IMR-90 (cell line): ENCODE data around the gene LTN1. TPM values are rescaled to one million over a fixed set of nuclear protein-coding genes. Genes with fewer than 3 reads are reported as not detected.

ENCODE experiments used
- ATAC-seq: fragments of 200-7000 bp; cut with Tn5 transposase; 2 replicates; pipeline ENCODE4 v1.9.1; 2020; ENCODE audit warnings: low read depth, mild to moderate bottlenecking, moderate library complexity
- BruUV-seq: library from RNA; stranded (reverse); fragments of 400-500 nt; replicated peaks from 2 replicates; lab custom pipeline; 2021; lab: Mats Ljungman, UMichigan
- CTCF ChIA-PET: fragments of 300-600 bp; formaldehyde crosslinking; extraction: SDS; loops from one replicate; lab custom pipeline; 2021; ENCODE audit warnings: antibody characterized with exemption; lab: Yijun Ruan, JAX
- POLR2A ChIA-PET: fragments of 300-600 bp; sonication (Branson Sonifier 250); formaldehyde crosslinking; loops from one replicate; lab custom pipeline; 2022; ENCODE audit warnings: antibody characterized with exemption; ENCODE audit not compliant: unreplicated experiment; lab: Charles Lee
- DNase-seq: peaks from one replicate; pipeline ENCODE4 v3.0.0; 2013
- H2AFZ ChIP-seq: replicated peaks from 2 replicates; pipeline ENCODE3; 2013; ENCODE audit warnings: low read length, mild to moderate bottlenecking; ENCODE audit not compliant: poor library complexity
- H2AK5ac ChIP-seq: 2 replicates; pipeline ENCODE4 v1.6.1; 2013; ENCODE audit warnings: low read depth, low read length, inconsistent platforms
- H2AK9ac ChIP-seq: replicated peaks from 2 replicates; pipeline ENCODE3; 2013; ENCODE audit warnings: mild to moderate bottlenecking, low read depth, low read length, moderate library complexity; ENCODE audit not compliant: poor library complexity
- H2BK120ac ChIP-seq: 2 replicates; pipeline ENCODE4 v1.6.1; 2013; ENCODE audit warnings: low read depth, low read length, inconsistent platforms
- H2BK15ac ChIP-seq: 3 replicates; pipeline ENCODE4 v1.6.1; 2013; ENCODE audit warnings: low read depth, low read length, inconsistent platforms
- H2BK20ac ChIP-seq: 2 replicates; pipeline ENCODE4 v1.6.1; 2013; ENCODE audit warnings: low read depth, mild to moderate bottlenecking, inconsistent platforms, low read length, moderate library complexity
- H2BK5ac ChIP-seq: 2 replicates; pipeline ENCODE4 v1.6.1; 2013; ENCODE audit warnings: mild to moderate bottlenecking, low read depth, low read length, inconsistent platforms; ENCODE audit not compliant: poor library complexity, severe bottlenecking
- H3K14ac ChIP-seq: replicated peaks from 2 replicates; pipeline ENCODE4 v1.6.1; 2013; ENCODE audit warnings: low read depth, low read length, inconsistent platforms
- H3K18ac ChIP-seq: 2 replicates; pipeline ENCODE4 v1.6.1; 2013; ENCODE audit warnings: low read depth, low read length, control low read depth
- H3K23ac ChIP-seq: 2 replicates; pipeline ENCODE4 v1.6.1; 2013; ENCODE audit warnings: low read depth, low read length, inconsistent platforms
- H3K27ac ChIP-seq: 2 replicates; pipeline ENCODE4 v1.5.1; 2013; ENCODE audit warnings: mild to moderate bottlenecking, control low read depth, low read length; ENCODE audit not compliant: insufficient read depth
- H3K27me3 ChIP-seq: 2 replicates; pipeline ENCODE4 v1.6.1; 2013; ENCODE audit warnings: low read length; ENCODE audit not compliant: control insufficient read depth, insufficient read depth
- H3K36me3 ChIP-seq: 2 replicates; pipeline ENCODE4 v1.6.1; 2013; ENCODE audit warnings: low read length, mixed read lengths; ENCODE audit not compliant: control insufficient read depth, insufficient read depth
- H3K4ac ChIP-seq: 2 replicates; pipeline ENCODE4 v1.6.1; 2013; ENCODE audit warnings: low read depth, low read length, inconsistent platforms
- H3K4me1 ChIP-seq: 2 replicates; pipeline ENCODE4 v1.6.1; 2013; ENCODE audit warnings: low read length, mixed read lengths; ENCODE audit not compliant: control insufficient read depth, insufficient read depth
- H3K4me2 ChIP-seq: 2 replicates; pipeline ENCODE4 v1.6.1; 2013; ENCODE audit warnings: low read depth, mild to moderate bottlenecking, control low read depth, low read length, moderate library complexity
- H3K4me3 ChIP-seq: 2 replicates; pipeline ENCODE4 v1.5.1; 2013; ENCODE audit warnings: low read depth, mild to moderate bottlenecking, control low read depth, low read length, moderate library complexity; ENCODE audit not compliant: insufficient read depth
- H3K56ac ChIP-seq: 2 replicates; pipeline ENCODE4 v1.6.1; 2013; ENCODE audit warnings: low read length, inconsistent platforms; ENCODE audit not compliant: insufficient read depth; ENCODE audit errors: extremely low read depth
- H3K79me1 ChIP-seq, 2 experiments: 2 replicates each; pipeline ENCODE4 v1.6.1; 2013; ENCODE audit warnings: low read length in 2 of 2, inconsistent platforms in 1 of 2, low read depth in 1 of 2
- H3K9ac ChIP-seq: 2 replicates; pipeline ENCODE4 v1.6.1; 2013; ENCODE audit warnings: low read depth, low read length, control low read depth
- H3K9me1 ChIP-seq: 2 replicates; pipeline ENCODE4 v1.6.1; 2013; ENCODE audit warnings: low read length, inconsistent platforms; ENCODE audit not compliant: insufficient read depth
- H3K9me3 ChIP-seq: 2 replicates; pipeline ENCODE4 v1.6.1; 2013; ENCODE audit warnings: low read length; ENCODE audit not compliant: control insufficient read depth, insufficient read depth
- H4K20me1 ChIP-seq: 2 replicates; pipeline ENCODE4 v1.6.1; 2013; ENCODE audit warnings: low read length, inconsistent platforms; ENCODE audit not compliant: insufficient read depth
- H4K5ac ChIP-seq: 2 replicates; pipeline ENCODE4 v1.6.1; 2013; ENCODE audit warnings: mild to moderate bottlenecking, low read depth, low read length, control low read depth
- H4K8ac ChIP-seq, 2 experiments: 2 replicates each; pipeline ENCODE4 v1.6.1; 2013; ENCODE audit warnings: low read depth in 2 of 2, low read length in 2 of 2, control low read depth in 1 of 2, inconsistent platforms in 1 of 2
- H4K91ac ChIP-seq: 2 replicates; pipeline ENCODE4 v1.6.1; 2013; ENCODE audit warnings: low read depth, low read length, inconsistent platforms; ENCODE audit not compliant: insufficient read depth
- BHLHE40 ChIP-seq: fragments of 150-350 bp; IDR thresholded peaks from 2 replicates; pipeline ENCODE4 v1.6.1; 2016; ENCODE audit warnings: mild to moderate bottlenecking, low read depth, low read length
- CEBPB ChIP-seq: IDR thresholded peaks from 2 replicates; pipeline ENCODE4 v1.6.1; 2012; ENCODE audit warnings: low read depth, low read length, improper control_type of control experiment
- ELK1 ChIP-seq: fragments of 150-350 bp; IDR thresholded peaks from 2 replicates; pipeline ENCODE4 v1.6.1; 2016; ENCODE audit warnings: low read depth, mild to moderate bottlenecking, low read length, moderate library complexity, borderline replicate concordance
- FOS ChIP-seq: fragments of 150-350 bp; IDR thresholded peaks from 2 replicates; pipeline ENCODE4 v1.6.1; 2016; ENCODE audit warnings: low read depth, low read length
- MAFK ChIP-seq: IDR thresholded peaks from 2 replicates; pipeline ENCODE4 v1.6.1; 2012; ENCODE audit warnings: low read depth, low read length, improper control_type of control experiment
- NFE2L2 ChIP-seq: fragments of 150-350 bp; IDR thresholded peaks from 2 replicates; pipeline ENCODE4 v1.6.1; 2016; ENCODE audit warnings: low read depth, mild to moderate bottlenecking, low read length
- POLR2A ChIP-seq: IDR thresholded peaks from 2 replicates; pipeline ENCODE4 v1.6.1; 2012; ENCODE audit warnings: mild to moderate bottlenecking, low read depth, low read length
- RAD21 ChIP-seq: IDR thresholded peaks from 2 replicates; pipeline ENCODE4 v1.6.1; 2012; ENCODE audit warnings: low read length, improper control_type of control experiment
- RFX5 ChIP-seq: IDR thresholded peaks from 2 replicates; pipeline ENCODE4 v1.8.0; 2012; ENCODE audit warnings: low read depth, mild to moderate bottlenecking, low read length, moderate library complexity
- SMC3 ChIP-seq: fragments of 150-350 bp; IDR thresholded peaks from 2 replicates; pipeline ENCODE4 v1.6.1; 2016; ENCODE audit warnings: low read depth, mild to moderate bottlenecking, antibody characterized with exemption, low read length, moderate library complexity
- USF2 ChIP-seq: fragments of 150-350 bp; IDR thresholded peaks from 2 replicates; pipeline ENCODE4 v1.6.1; 2017; ENCODE audit warnings: mild to moderate bottlenecking, antibody characterized with exemption, low read length, low read depth
- WGBS, 2 experiments: methylation state at CpG; one replicate each; pipeline versions ENCODE4 v1.1.5 to v1.1.7; 2013; ENCODE audit warnings: missing lambda C conversion rate in 2 of 2; ENCODE audit not compliant: insufficient read length in 1 of 2; ENCODE audit errors: extremely low coverage in 2 of 2; 5-methylcytosine and 5-hydroxymethylcytosine counted together
- dilution Hi-C: fragments of 300-500 bp; cut with HindIII; formaldehyde crosslinking; loops from one replicate; pipeline ENCODE4 v1.14.3; 2018; ENCODE audit warnings: low sequenced_read_pairs; ENCODE audit not compliant: unreplicated experiment
- in situ Hi-C: fragments of 300-500 bp; cut with MboI; formaldehyde crosslinking; loops from 3 replicates; pipeline ENCODE4 v1.14.3; 2019; ENCODE audit warnings: low sequenced_read_pairs, inconsistent platforms, mixed read lengths
- intact Hi-C: fragments of 100-400 bp; cut with micrococcal nuclease; formaldehyde crosslinking; loops from 2 replicates; pipeline ENCODE4 v1.10.0; 2022
- polyA plus RNA-seq, 3 experiments: library from polyadenylated mRNA; depleted of rRNA; stranded (reverse); fragments of >200 nt; gene quantifications; 2 replicates each; pipeline ENCODE4 v1.2.3, GENCODE V29; 2012; ENCODE audit warnings: low replicate concordance in 1 of 3
- total RNA-seq: library from RNA; depleted of rRNA; stranded (reverse); fragments of >200 nt; gene quantifications from 2 replicates; pipeline ENCODE4 v1.2.3, GENCODE V29; 2012
- TF ChIP-seq, protein P1 (sequence below): conservative IDR thresholded peaks from 2 replicates; pipeline ENCODE4 v1.5.1; 2012; ENCODE audit warnings: mild to moderate bottlenecking, low read depth, low read length, improper control_type of control experiment

LTN1 gene
- total and polyA plus RNA-seq, 2 of the 4 experiments (the other 2 are of a cell fraction) = 6.7 to 35.5 TPM

DNA sequence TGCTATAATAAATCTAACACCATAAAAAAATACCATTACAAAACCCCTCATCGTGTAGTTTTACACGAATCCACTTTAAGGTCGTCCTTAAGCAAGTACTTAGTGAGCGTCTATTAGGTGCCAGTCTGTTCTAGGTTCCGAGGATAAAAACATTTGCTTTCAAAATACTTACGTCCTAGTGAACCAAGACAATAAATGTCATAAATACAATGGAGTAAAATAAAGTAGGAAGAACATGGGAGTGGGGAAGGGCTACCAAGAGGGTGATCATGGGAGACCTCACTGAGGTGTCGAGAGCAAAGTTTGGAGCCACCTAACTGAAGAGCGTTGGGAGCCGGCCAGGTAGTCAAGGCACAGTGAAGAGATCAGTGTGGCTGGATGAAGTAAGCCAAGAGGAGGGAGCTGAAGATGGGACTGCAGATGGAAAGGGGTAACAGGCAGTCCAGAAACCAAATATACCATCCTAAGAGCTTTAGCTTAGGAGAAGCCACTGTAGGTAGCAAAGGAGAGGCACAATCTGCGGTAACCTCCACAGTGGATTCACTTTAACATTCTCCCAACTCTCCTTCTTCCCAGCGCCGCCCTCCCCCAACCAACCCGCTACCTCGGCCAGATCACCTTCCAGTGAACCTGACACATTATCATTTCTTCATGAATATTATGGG is 684 bp downstream of the LTN1 start:
- Histone ChIP-seq H3K4me1 (0 out of 2 replicates have a peak, but pooled peaks cover 2% of the 10 kb centered on the region), H3K9me1 (peaks cover 5% of the 10 kb centered on the region), H2BK5ac (peak overlapping the region; percentile 86), H2AFZ (peak overlapping the region; percentile 98), H2BK120ac (no peak overlapping the region), H3K9ac (peak overlapping the region; percentile 84), H4K8ac (peak overlapping the region; percentile 79 to 91; a peak in 3 of 4 replicates), H3K4ac (peak overlapping the region; percentile 76), H3K18ac (no peak overlapping the region), H3K56ac (0 out of 2 replicates have a peak overlapping the region, but pooled peaks have one; percentile 40), H3K4me2 (peak overlapping the region; percentile 93), H4K5ac (peak overlapping the region; percentile 60), H3K79me1 (peaks cover 12 to 38% of the 10 kb centered on the region in 2 experiments; a peak in 3 of 4 replicates), H2BK20ac (no peak overlapping the region), H4K91ac (peak overlapping the region; percentile 36), H3K23ac (peak overlapping the region; percentile 61), H3K36me3 (no peaks in the 10 kb centered on the region), H2AK5ac (peak overlapping the region; percentile 85), H2BK15ac (no peak overlapping the region), H3K9me3 (no peaks in the 10 kb centered on the region), H3K4me3 (peak overlapping the region; percentile 87), H2AK9ac (peak overlapping the region; percentile 80), H3K27me3 (no peaks in the 10 kb centered on the region), H4K20me1 (peaks cover 2% of the 10 kb centered on the region; the same call in 1 of the 2 replicates), H3K27ac (peak overlapping the region; percentile 81), H3K14ac (peak overlapping the region; percentile 76)
- dilution Hi-C loops = no loop called here
- WGBS, 2 experiments = no CpG with 5 or more reads among the region's 14 CpGs
- ATAC-seq (no peak; the same call in 1 of the 2 replicates), DNase-seq (no peak)
- BruUV-seq = no TSS peak
- CTCF ChIA-PET = interaction anchor here (0.6 to 1.1 kb wide), 2 partner anchors 33 to 51 kb away, joined by 3 read pairs; partner anchors contain the start of gene USP16
- POLR2A ChIA-PET = interaction anchor here (1.1 kb wide), 1 partner anchor 11 kb away, joined by 5 read pairs; no protein-coding TSS in a partner anchor
- in situ Hi-C loops = no loop called here
- TF ChIP-seq POLR2A = no peak
- no peak for TF ChIP-seq USF2
- TF ChIP-seq CEBPB = no peak
- no peak for TF ChIP-seq MAFK
- TF ChIP-seq SMC3 = no peak
- no peak for TF ChIP-seq ELK1
- TF ChIP-seq RFX5 = no peak
- TF ChIP-seq, protein P1, sequence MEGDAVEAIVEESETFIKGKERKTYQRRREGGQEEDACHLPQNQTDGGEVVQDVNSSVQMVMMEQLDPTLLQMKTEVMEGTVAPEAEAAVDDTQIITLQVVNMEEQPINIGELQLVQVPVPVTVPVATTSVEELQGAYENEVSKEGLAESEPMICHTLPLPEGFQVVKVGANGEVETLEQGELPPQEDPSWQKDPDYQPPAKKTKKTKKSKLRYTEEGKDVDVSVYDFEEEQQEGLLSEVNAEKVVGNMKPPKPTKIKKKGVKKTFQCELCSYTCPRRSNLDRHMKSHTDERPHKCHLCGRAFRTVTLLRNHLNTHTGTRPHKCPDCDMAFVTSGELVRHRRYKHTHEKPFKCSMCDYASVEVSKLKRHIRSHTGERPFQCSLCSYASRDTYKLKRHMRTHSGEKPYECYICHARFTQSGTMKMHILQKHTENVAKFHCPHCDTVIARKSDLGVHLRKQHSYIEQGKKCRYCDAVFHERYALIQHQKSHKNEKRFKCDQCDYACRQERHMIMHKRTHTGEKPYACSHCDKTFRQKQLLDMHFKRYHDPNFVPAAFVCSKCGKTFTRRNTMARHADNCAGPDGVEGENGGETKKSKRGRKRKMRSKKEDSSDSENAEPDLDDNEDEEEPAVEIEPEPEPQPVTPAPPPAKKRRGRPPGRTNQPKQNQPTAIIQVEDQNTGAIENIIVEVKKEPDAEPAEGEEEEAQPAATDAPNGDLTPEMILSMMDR = no peak
- no peak for TF ChIP-seq RAD21
- no peak for TF ChIP-seq NFE2L2
- TF ChIP-seq BHLHE40 = no peak
- TF ChIP-seq FOS = no peak
- intact Hi-C loops = no loop called here
